HepG2 (cell line): ENCODE measurements around the gene FBN3. TPM values are rescaled to one million over a fixed set of nuclear protein-coding genes. Genes with fewer than 3 reads are reported as not detected.
A peak's percentile ranks its signal among the peaks of the same experiment; 100 is the strongest.

Experiments used
- ARNT ChIP-seq: fragments of 450-650 bp; IDR thresholded peaks from 2 replicates; pipeline ENCODE4 v1.6.1; 2017
- ATF7-NPFF ChIP-seq: sonication (generic); formaldehyde crosslinking; IDR thresholded peaks from 2 replicates; pipeline ENCODE4 v1.8.1; 2023; ENCODE audit warnings: mild to moderate bottlenecking, low read depth, missing genetic modification reagents, moderate library complexity
- GTF3A ChIP-seq: sonication (generic); formaldehyde crosslinking; conservative IDR thresholded peaks from 2 replicates; pipeline ENCODE4 v1.4.0; 2020; ENCODE audit warnings: mild to moderate bottlenecking, missing genetic modification reagents
- IKZF4 ChIP-seq: sonication (generic); formaldehyde crosslinking; IDR thresholded peaks from 2 replicates; pipeline ENCODE4 v1.5.1; 2020; ENCODE audit warnings: borderline replicate concordance, mild to moderate bottlenecking, low read depth, missing genetic modification reagents; ENCODE audit errors: not compliant biosample characterization
- NAIF1 ChIP-seq: sonication (generic); formaldehyde crosslinking; IDR thresholded peaks from 2 replicates; pipeline ENCODE4 v1.5.0; 2020; ENCODE audit warnings: mild to moderate bottlenecking, missing genetic modification reagents, borderline replicate concordance
- NBN ChIP-seq: fragments of 450-650 bp; conservative IDR thresholded peaks from 2 replicates; pipeline ENCODE4 v1.6.1; 2017
- NFE2L2 ChIP-seq: fragments of 150-350 bp; IDR thresholded peaks from 2 replicates; pipeline ENCODE4 v1.6.1; 2014; ENCODE audit warnings: low read length
- NFRKB ChIP-seq: fragments of 450-650 bp; IDR thresholded peaks from 2 replicates; pipeline ENCODE4 v1.6.1; 2017
- PHF21A ChIP-seq: sonication (generic); formaldehyde crosslinking; IDR thresholded peaks from 2 replicates; pipeline ENCODE4 v1.5.0; 2020; ENCODE audit warnings: mild to moderate bottlenecking, missing genetic modification reagents
- PITX1 ChIP-seq: sonication (generic); formaldehyde crosslinking; IDR thresholded peaks from 2 replicates; pipeline ENCODE4 v1.5.1; 2020; ENCODE audit warnings: mild to moderate bottlenecking, missing genetic modification reagents
- RORA ChIP-seq: sonication (generic); formaldehyde crosslinking; IDR thresholded peaks from 2 replicates; pipeline ENCODE4 v1.5.0; 2020; ENCODE audit warnings: mild to moderate bottlenecking, missing genetic modification reagents, moderate library complexity
- YY1 ChIP-seq: IDR thresholded peaks from 2 replicates; pipeline ENCODE4 v1.6.1; 2011; ENCODE audit warnings: low read length, low read depth, moderate library complexity, mild to moderate bottlenecking; ENCODE audit not compliant: insufficient read depth, insufficient replicate concordance
- ZBTB10 ChIP-seq: sonication (generic); formaldehyde crosslinking; IDR thresholded peaks from 2 replicates; pipeline ENCODE4 v1.4.0; 2020; ENCODE audit warnings: missing genetic modification reagents, borderline replicate concordance
- ZMYM3 ChIP-seq: sonication (generic); formaldehyde crosslinking; IDR thresholded peaks from 2 replicates; pipeline ENCODE4 v1.5.1; 2020; ENCODE audit warnings: mild to moderate bottlenecking, missing genetic modification reagents
- ZNF639 ChIP-seq: conservative IDR thresholded peaks from 2 replicates; pipeline ENCODE4 v1.6.1; 2018; ENCODE audit warnings: missing genetic modification reagents
- ZNF777 ChIP-seq: sonication (generic); formaldehyde crosslinking; IDR thresholded peaks from 2 replicates; pipeline ENCODE4 v1.4.0; 2020; ENCODE audit warnings: missing genetic modification reagents
- polyA plus RNA-seq, 8 experiments: library from polyadenylated mRNA; depleted of rRNA in 3 of 8; stranded (reverse) in 7 of 8; unstranded in 1 of 8; fragments of >200 nt; fragmentation: Illumina TruSeq in 4 of 8; extraction: Trizol in 4 of 8; gene quantifications; 2 replicates each; pipeline versions ENCODE4 v1.2.1 to v1.2.3, GENCODE V29; 2011 to 2016; ENCODE audit warnings: low read depth in 4 of 8, missing spikeins in 1 of 8, mixed read lengths in 1 of 8; ENCODE audit not compliant: insufficient read depth in 1 of 8
- total RNA-seq, 5 experiments: library from RNA; depleted of rRNA; stranded (reverse); fragments of >200 nt; fragmentation: Illumina TruSeq; extraction: Trizol; gene quantifications; 2 replicates each; pipeline ENCODE4 v1.2.3, GENCODE V29; 2016; ENCODE audit warnings: low read depth in 1 of 5
- TF ChIP-seq, protein P1 (sequence below): sonication (generic); formaldehyde crosslinking; IDR thresholded peaks from 2 replicates; pipeline ENCODE4 v1.4.0; 2020; ENCODE audit warnings: missing genetic modification reagents
- TF ChIP-seq, protein P2 (sequence below), 2 experiments: sonication (generic) in 1 of 2; formaldehyde crosslinking in 1 of 2; IDR thresholded peaks; 2 replicates each; pipeline versions ENCODE4 v1.5.1 to v1.6.1; 2011 to 2020; ENCODE audit warnings: borderline replicate concordance in 1 of 2, low read depth in 1 of 2, low read length in 1 of 2, mild to moderate bottlenecking in 1 of 2, missing genetic modification reagents in 1 of 2, moderate library complexity in 1 of 2

Gene FBN3
- total and polyA plus RNA-seq, 2 of the 13 experiments (the other 11 are each of a cell fraction or from before 2014, with no cell fraction given): 0.20 to 1.3 TPM

DNA sequence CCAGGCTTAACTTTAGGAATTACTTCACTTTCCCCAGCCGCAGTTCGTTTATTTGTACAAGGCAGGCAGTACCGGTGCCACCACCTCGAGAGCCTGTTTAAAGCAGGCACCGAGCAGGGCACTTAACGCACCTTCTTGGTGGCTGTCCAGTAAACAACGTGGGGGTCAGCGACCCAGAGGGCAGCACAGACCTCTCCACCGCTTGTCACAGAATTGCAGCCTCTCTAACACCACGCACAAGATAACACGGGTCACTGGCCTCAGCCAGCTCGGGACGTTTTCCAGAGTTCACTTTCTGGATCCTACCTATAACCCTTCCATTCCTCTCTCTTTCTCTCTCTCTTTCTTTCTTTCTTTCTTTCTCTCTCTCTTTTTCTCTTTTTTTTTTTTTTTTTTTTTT lies 127.1 kb downstream of the FBN3 start (continued):
- TF ChIP-seq, protein P1, sequence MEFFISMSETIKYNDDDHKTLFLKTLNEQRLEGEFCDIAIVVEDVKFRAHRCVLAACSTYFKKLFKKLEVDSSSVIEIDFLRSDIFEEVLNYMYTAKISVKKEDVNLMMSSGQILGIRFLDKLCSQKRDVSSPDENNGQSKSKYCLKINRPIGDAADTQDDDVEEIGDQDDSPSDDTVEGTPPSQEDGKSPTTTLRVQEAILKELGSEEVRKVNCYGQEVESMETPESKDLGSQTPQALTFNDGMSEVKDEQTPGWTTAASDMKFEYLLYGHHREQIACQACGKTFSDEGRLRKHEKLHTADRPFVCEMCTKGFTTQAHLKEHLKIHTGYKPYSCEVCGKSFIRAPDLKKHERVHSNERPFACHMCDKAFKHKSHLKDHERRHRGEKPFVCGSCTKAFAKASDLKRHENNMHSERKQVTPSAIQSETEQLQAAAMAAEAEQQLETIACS (CRISPR knock-in tag): no peak
- TF ChIP-seq ZNF639 (no peak), ZBTB10 (CRISPR knock-in tag) (no peak), YY1 (no peak), ARNT (no peak), ATF7-NPFF (CRISPR knock-in tag) (no peak), RORA (no peak), PITX1 (no peak), ZMYM3 (CRISPR knock-in tag) (peak; percentile 35; the same call in 1 of the 2 replicates), NAIF1 (CRISPR knock-in tag) (no peak), NBN (no peak), PHF21A (CRISPR knock-in tag) (no peak), NFE2L2 (no peak), NFRKB (no peak), ZNF777 (CRISPR knock-in tag) (no peak), GTF3A (CRISPR knock-in tag) (no peak), IKZF4 (CRISPR knock-in tag) (no peak)
- TF ChIP-seq, protein P2, sequence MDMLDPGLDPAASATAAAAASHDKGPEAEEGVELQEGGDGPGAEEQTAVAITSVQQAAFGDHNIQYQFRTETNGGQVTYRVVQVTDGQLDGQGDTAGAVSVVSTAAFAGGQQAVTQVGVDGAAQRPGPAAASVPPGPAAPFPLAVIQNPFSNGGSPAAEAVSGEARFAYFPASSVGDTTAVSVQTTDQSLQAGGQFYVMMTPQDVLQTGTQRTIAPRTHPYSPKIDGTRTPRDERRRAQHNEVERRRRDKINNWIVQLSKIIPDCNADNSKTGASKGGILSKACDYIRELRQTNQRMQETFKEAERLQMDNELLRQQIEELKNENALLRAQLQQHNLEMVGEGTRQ (IDR thresholded peaks at IDR 0.05; ENCODE audit: low read depth, low read length): no peak
- TF ChIP-seq, protein P2 (CRISPR knock-in tag; IDR thresholded peaks at IDR 0.05; ENCODE audit: borderline replicate concordance): no peak
